HG03439 (cell line): Measurements from ENCODE around the gene METAP1D.

Experiments used
- ATAC-seq: cut with Tn5 transposase; IDR thresholded peaks from one replicate; pipeline ENCODE4 v1.9.1; 2021; ENCODE audit warnings: mild to moderate bottlenecking, moderate library complexity; ENCODE audit not compliant: unreplicated experiment

Gene METAP1D

GRCh38 chr2:172128484-172128883, 128.7 kb downstream of the METAP1D start:
- ATAC-seq, result no peak

- ATAC-seq, result no peak
Measured at GRCh38 chr2:172129404-172129803, 129.7 kb downstream of the METAP1D start.
